Cortex of kidney (tissue), 1 donor: ENCODE data around the gene GIN1.
"Not testable (repeated sequence)": the region's sequence is repeated elsewhere in the genome, so short reads cannot be mapped to it uniquely, and the experiment has no call there.

Source experiments
- DNase-seq: peaks from one replicate; lab custom pipeline; 2025; lab: John Stamatoyannopoulos, UW

Gene GIN1

GRCh38 chr5:103119765-103120606 is at the start of gene GIN1, which contains the start of gene PPIP5K2:
Gene GIN1, minus strand, starts transcription at chr5:103120138. Its CDS starts 11,431 bp downstream, at chr5:103108707.
Gene PPIP5K2, plus strand, starts transcription at chr5:103120301. Its CDS starts 9,289 bp downstream, at chr5:103129590.
- peak; percentile 45 for DNase-seq

GRCh38 chr5:103166706-103167105 is 46.8 kb upstream of the GIN1 start:
- no peak for DNase-seq

GRCh38 chr5:103151156-103151555 is 31.2 kb upstream of the GIN1 start:
- no peak for DNase-seq

- no peak for DNase-seq
Measured at GRCh38 chr5:103148213-103148612, 28.3 kb upstream of the GIN1 start.

DNA sequence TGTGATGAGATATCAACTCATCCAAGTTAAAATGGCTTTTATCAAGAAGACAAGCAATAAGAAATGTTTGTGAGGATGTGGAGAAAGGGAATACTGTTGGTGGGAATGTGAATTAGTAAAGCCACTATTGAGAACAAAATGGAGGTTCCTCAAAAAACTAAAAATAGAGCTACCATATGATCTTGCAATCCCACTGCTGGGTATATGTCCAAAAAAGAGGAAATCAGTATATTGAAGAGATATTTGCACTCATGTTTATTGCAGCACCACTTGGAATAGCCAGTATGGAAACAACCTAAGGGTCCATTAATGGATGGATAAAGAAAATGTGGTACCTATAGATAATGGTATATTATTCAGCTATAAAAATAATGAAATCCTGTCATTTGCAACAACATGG is 25.3 kb upstream of the GIN1 start:
- no peak for DNase-seq

GRCh38 chr5:103142132-103142531 is 22.2 kb upstream of the GIN1 start:
- not testable (repeated sequence) for DNase-seq

DNA sequence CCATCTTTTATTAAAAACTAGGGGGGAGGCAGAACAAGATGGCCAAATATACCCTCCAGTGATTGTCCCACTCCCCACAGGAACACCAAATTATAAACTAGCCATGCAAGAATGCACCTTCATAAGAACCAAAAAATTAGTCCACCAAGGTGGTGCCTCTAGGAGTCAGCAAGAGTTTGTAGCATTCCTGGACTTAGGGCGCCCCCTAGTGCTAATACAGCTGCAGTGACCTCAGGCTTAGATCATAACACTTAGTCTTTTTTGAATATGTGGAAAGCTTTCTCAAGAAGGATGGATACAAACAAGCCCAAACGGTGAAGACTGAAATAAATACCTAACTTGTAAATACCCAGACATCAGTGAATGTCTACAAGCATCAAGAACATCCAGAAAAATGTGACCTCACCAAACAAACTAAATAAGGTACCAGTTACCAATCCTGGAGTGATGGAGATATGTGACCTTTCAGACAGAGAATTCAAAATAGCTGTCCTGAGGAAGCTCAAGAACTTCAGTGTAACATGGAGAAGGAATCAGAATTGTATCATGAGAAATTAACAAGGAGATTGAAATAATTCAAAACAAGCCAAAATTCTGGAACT is 19.4 kb upstream of the GIN1 start:
- DNase-seq, result no peak

DNA sequence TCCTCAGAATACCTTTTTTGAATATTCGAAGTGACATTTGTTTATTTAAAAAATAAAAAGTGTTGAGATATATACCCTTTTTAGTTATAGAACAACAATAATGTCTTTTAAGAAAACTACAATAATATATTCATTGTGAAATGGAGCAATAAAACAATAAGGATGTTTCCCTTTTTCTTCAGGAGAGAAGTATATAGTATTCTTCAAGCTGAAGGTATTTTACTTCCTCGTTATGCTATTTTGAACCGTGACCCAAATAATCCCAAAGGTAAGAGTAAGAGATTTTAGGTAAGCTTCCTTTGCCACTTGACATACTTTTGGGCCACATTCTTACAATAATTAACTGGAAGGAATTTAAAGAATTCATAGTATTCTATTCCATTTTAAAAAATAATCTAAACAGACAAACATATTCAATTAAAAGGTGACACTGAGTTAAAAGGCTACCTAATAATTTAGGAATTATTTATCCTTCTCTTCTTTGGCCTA is 18.3 kb upstream of the GIN1 start:
- no peak for DNase-seq

GRCh38 chr5:103135461-103135860 is 15.5 kb upstream of the GIN1 start:
- no peak for DNase-seq

DNA sequence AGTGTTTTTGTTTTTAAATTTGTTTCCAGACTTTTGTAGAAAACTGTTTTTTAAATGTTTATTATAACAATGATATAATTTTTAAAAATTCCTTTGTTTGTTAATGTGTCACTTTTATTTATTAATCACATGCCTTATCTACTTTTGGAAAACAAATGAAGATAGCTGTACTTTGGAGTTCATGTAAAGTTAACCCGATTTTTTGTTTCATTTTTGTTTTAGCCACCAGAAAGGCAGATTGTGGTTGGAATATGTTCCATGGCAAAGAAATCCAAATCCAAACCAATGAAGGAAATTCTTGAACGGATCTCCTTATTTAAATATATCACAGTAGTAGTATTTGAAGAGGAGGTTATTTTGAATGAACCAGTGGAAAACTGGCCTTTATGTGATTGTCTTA is 13.3 kb upstream of the GIN1 start:
- DNase-seq, result no peak

DNA sequence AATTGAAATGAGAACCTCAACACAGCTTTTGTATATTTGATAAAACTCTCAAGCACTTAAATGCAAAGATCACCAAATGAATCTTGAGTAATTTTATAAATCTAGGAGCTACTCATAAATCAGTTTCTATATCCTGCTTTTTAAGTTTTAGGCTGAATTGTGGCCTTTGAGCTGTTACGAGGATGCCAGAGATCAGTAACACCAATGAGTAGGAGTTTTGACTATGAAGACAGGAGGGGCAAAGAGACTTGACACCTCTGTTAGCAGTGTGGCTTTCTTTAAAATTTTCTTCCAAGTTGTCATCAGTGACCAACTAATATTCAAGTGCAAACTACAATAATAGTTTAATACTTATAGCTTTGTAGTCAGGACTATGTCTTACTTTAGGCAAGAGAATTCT is 12.7 kb upstream of the GIN1 start:
- DNase-seq, result no peak

DNA sequence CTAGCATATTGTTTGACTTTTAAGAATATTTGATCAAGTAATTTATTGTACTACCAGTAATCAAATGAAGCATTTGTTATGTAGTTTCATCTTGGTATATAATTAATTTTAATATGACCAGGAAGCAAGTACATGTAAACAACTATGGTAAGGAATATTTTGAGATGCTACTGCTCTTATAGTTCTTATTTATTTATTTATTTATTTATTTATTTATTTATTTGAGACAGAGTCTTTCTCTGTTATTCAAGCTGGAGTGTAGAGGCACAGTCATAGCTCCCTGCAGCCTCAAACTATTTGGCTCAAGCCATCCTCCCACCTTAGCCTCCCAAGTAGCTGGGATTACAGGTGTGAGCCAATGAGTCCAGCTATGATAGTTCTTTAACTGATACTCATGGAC is 8.3 kb upstream of the GIN1 start:
- no peak for DNase-seq

DNA sequence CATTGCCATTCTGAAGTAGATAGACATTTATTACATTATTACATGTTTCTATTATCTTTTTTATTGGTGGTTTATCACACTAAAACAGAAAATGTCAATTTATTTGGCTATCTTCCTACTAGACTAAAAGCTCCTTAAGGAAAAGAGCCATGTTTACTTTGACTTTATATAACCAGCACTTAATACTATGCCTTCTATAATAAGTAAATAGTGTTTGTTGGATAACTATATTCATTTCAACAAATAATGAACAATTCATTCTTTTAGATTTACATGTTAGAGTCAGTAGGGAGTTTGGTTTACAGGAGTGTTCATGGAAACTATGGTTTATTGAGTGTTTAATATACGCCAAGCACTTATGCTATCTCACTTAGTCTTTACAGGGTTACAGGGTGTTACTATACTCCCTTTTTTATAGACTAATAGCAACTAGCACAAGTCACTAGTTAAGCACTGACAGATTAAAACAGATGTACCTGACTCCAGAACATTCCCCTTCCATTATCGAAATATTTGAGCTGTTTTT is 7.4 kb upstream of the GIN1 start:
- no peak for DNase-seq

DNA sequence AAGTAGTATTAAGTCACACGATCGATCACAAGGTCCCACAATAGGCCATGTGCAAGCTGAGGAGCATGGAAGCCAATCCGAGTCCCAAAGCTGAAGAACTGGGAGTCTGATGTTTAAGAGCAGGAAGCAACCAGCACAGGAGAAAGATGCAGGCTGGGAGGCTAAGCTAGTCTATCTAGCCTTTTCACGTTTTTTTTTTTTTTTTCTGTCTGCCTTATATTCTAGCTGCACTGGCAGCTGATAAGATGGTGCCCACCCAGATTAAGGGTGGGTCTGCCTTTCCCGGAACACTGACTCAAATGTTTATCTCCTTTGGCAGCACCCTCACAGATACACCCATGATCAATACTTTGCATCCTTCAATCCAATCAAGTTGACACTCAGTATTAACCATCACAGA is 6.6 kb upstream of the GIN1 start:
- DNase-seq, result no peak

- no peak for DNase-seq
Measured at GRCh38 chr5:103122242-103122641, 2.3 kb upstream of the GIN1 start.

DNA sequence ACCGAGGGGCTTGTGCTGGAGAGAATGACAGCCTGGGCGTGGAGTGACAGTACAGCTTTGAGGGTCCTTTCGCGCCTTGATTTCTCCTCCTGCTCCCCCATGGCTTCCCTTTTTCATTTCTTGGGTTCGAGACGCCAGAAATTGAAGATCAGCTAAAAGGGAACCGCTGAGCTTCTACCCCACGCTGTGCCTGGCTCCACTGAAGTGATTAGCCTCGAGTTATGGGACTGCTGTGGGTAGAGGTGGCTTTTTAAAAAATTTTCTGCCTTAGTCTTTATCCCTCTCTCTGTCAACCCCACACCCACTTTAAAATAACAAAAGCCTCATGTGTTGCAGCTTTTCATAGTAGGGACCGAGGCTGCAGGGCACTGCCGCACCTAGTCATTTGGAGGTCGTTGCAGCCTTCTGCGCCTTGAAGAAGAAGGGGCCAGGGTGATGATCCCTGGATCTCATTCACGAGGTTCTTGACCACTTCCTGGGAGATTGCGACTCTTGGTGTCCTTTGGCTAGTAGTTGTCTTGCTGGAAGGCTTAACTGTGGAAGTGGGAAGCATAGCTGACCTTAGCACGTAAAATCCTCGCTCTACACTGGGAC is 766 bp upstream of the GIN1 start:
- no peak for DNase-seq

DNA sequence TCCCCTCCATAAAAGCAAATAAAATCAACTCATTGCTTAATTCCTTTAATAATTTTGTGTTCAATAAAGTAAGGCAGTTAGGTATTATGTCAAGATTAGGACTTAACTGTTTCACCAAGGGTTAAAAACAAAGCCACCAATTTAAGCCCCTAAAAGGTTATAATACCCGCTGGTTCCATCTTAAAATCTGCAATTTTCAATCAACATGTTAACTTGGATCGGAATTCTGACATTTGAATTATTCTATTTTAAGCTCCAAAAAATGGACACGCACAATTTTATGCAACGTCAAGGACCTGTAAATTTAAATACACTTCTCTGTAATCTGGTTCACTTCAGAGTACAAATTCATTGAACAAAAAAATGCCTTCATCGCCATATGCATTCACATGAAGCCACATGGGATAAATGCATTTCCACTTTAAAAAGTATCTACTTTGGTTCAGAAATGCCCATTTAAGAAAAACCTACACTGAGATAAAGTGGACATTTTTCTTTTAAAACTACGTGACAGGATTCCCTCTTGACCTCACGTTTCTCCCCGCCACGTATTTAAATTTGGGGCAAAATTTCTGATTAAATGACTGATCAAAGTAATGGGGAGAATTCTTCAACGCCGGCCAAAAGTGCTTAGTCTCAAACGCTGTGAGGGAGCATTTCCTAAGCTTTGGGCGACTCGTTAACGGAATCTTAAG is 721 bp downstream of the GIN1 start:
- DNase-seq, result no peak

DNA sequence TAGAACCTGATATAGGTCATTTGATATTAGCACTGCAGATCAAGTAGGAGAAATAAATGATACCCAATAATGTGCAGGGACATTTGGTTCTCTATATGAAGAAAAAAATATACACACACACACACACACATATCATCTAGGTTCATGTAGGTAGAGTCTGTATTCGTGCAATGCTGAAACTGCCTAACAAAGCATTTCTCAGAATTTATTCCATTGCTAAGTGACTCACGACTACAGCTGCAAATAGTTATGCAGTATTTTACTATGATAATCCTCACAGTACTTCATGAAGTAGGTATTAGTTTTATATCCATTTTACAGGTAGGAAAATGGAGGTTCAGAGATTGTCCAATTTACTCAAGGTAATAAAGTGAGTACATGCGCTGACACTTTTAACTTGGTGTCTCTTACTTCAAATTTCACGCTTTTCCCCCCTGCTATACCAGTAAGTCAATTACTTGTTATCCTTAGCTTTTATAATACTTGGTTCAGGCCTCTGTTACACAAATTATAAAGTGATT is 2.4 kb downstream of the GIN1 start:
- no peak for DNase-seq

DNA sequence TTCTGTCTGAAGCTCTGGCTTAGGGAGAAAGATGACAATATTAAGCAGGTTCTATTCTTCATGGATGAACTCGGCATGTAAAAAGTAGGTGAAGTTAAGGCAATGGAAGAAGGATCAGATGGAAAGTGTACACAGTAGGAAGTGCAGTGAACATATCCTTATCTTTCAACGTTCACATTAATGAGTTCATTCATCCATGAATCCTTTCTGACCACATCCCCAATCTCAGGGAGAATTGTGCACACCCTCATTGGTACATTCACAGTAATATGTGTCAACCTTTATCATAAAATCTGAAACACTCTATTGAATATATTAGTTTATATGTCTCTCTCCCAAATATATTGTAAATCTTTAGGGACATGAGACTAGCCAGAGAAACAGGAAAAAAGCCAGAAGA is 5.5 kb downstream of the GIN1 start:
- DNase-seq, result no peak

DNA sequence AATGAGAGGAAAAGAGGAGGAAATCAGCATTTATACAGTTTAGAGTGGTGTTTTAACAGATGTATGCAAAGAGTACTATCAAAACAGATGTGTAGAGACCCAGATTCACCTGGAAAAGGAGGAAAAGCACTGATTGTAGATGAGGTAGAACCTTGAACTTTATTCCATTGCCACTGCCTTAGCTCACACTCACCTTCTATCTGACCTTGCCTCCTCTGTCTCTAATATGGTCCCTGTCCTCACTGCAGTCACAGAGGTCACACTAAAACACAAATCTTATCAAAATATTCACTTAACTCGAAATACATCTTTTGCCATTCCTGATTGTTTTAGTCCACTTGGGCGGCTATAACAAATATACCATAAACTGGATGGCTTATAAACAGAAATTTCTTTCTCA is 7.0 kb downstream of the GIN1 start:
- no peak for DNase-seq

DNA sequence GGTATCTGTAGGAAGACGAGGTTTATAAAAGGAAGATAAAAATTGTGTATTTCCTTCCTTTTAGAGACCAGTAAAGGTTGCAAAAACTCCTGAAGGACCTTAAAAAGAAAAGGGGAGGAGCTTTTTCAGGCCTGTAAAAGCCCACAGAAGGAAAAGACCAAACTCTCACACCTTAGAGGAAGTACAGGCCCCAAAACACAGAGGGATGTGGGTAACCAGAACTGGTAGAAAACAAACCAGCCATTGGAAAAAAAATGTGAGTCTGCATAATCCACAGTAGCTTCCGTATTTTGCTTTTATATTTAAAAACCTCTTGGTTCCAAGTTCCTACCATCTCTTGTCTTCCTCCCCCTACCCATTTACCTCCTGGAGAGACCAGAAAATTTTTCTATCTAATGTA is 8.5 kb downstream of the GIN1 start:
- DNase-seq, result no peak

DNA sequence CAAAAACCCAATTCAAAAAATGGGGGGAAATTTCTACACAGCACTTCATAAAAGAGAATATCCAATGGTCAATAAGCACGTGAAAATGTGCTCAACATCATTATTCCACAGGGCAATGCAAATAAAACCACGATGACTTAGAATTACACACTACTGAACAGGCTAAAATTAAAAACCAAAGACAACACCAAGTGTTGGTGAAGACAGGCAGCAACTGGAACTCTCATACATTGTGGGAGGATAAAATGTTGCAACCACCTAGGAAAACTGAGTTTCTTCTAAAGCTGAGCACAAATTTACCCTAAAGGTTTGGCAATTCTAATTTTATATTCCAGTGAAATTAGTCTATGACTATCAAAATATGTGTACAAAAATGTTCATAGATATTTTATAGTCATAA is 9.5 kb downstream of the GIN1 start:
- DNase-seq, result no peak
